AG09319 (cell line): ENCODE measurements around the gene ARTN.

ENCODE experiments used
- DNase-seq: peaks from one replicate; pipeline ENCODE4 v3.0.0-alpha.2; 2010; ENCODE audit warnings: low read depth; ENCODE audit errors: extremely low read depth
- TF ChIP-seq, protein P1 (sequence below): IDR thresholded peaks from 2 replicates; pipeline ENCODE4 v1.5.1; 2011; ENCODE audit warnings: low read depth, mild to moderate bottlenecking, inconsistent platforms, low read length, moderate library complexity

ARTN gene

DNA sequence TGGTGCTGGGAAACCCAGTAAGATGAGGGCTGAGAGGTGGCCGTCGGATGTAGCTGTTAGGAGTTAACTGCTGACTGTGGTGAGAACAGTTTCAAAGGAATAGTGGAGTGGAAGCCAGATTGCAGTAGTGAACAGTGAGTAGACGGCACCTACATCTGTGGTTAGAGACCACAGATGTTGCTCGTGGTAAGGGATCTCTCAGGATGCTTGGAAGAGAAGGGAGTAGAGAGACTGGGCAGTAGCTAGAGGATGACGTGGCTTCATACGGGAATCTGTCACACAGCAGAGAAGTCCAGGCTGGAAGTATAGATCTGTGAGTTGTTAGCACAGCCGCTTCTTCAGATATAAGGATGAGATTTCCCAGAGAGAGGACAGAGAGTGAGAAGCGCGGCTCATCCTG is 7.8 kb upstream of the ARTN start:
- TF ChIP-seq, protein P1, sequence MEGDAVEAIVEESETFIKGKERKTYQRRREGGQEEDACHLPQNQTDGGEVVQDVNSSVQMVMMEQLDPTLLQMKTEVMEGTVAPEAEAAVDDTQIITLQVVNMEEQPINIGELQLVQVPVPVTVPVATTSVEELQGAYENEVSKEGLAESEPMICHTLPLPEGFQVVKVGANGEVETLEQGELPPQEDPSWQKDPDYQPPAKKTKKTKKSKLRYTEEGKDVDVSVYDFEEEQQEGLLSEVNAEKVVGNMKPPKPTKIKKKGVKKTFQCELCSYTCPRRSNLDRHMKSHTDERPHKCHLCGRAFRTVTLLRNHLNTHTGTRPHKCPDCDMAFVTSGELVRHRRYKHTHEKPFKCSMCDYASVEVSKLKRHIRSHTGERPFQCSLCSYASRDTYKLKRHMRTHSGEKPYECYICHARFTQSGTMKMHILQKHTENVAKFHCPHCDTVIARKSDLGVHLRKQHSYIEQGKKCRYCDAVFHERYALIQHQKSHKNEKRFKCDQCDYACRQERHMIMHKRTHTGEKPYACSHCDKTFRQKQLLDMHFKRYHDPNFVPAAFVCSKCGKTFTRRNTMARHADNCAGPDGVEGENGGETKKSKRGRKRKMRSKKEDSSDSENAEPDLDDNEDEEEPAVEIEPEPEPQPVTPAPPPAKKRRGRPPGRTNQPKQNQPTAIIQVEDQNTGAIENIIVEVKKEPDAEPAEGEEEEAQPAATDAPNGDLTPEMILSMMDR = no peak
- DNase-seq = no peak

DNA sequence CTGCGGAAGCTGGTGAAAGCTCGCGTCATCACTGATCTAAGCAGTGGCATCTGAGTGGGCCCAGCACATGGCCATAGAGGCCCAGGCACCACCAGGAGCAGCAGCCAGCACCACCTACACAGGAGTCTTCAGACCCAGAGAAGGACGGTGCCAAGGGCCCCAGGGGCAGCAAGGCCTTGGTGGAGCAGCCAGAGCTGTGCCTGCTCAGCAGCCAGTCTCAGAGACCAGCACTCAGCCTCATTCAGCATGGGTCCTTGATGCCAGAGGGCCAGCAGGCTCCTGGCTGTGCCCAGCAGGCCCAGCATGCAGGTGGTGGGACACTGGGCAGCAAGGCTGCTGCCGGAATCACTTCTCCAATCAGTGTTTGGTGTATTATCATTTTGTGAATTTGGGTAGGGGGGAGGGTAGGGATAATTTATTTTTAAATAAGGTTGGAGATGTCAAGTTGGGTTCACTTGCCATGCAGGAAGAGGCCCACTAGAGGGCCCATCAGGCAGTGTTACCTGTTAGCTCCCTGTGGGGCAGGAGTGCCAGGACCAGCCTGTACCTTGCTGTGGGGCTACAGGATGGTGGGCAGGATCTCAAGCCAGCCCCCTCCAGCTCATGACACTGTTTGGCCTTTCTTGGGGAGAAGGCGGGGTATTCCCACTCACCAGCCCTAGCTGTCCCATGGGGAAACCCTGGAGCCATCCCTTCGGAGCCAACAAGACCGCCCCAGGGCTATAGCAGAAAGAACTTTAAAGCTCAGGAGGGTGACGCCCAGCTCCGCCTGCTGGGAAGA is 3.2 kb upstream of the ARTN start:
- DNase-seq = no peak
- TF ChIP-seq, protein P1 = peak; percentile 16

DNA sequence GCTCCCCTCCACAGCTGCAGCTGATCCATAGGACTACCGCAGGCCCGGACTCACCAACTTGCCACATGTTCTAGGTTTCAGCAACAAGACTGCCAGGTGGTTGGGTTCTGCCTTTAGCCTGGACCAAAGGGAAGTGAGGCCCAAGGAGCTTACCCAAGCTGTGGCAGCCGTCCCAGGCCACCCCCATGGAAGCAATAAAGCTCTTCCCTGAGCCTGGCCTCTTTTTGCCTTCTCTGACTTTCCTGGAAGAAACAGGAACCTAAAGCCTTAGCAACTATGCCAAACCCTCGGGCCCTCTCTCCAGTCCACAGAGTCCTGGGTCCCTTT is 2.7 kb upstream of the ARTN start:
- TF ChIP-seq, protein P1 = no peak
- no peak for DNase-seq

DNA sequence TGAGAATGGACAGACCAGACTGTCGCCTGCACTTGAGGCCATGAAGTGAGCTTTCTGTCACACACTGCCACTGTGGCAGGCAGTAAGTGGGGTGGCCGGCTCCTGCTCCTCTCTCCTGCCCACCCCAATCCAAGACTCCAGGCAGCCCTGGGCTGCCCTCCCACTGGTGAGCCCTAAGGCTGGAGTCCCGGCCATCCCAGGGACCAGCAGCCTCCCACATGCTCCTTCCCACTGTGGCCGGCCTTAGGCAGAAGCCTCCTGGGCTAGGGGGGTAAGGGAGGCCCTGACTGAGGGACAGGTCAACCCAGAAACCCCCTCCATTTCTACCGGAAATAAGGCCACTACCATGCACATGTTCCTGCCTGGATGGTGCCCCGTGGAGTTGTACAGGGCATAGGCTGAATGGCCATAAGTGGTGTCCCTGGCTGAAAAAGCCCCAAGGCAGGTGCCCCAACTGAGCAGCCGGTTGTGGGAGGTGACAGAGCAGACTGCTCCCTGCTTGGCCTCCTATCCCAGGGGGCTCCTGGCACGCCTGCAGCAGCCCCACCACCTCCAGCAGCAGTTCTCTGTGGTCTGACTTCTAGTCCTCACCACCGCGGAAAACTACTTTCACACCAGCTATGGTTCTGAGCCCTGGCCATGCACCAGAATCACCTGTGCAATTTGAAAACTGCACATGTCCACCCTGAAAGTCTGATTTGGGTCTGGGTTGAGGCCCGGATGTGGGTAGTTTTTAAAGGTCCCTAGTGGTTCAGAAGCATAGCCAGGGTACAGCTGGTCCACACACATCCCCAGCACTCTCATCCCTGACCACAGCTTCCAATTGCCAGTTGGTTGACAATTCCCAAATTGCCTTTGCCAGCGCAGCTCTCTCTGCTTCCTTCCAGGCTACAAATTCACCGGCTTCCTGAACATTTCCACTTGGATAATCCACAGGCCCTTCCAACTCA is 1.6 kb upstream of the ARTN start:
- TF ChIP-seq, protein P1 = no peak
- no peak for DNase-seq

DNA sequence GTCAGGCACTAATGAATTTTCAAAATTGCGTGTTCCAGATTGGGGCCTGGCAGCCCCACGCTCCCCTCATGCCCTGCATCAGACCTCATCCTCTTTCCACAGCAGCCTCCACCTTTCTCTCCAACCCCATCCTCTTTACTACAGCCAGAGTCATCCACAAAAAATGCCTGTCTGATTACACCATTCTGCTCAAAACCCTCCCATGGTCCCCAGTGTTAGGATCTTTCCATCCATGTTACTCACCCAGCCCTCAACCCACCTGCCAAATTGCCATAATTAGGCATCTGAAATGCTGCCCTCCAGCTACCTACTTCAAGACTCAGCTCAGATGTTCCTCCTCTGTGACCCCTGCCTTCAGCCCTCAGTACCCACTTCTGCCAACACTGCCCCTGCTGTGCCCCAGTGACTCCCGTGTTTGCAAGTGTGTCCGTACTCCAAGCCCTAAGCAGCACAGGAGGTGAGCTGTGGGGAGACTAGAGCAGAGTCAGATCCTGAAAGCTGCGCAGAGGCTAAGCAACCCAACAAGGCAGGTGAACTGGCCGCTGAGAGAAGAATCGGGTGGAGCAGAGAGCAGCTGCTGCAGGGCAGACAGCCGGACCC is 715 bp upstream of the ARTN start:
- no peak for DNase-seq
- TF ChIP-seq, protein P1 = no peak

DNA sequence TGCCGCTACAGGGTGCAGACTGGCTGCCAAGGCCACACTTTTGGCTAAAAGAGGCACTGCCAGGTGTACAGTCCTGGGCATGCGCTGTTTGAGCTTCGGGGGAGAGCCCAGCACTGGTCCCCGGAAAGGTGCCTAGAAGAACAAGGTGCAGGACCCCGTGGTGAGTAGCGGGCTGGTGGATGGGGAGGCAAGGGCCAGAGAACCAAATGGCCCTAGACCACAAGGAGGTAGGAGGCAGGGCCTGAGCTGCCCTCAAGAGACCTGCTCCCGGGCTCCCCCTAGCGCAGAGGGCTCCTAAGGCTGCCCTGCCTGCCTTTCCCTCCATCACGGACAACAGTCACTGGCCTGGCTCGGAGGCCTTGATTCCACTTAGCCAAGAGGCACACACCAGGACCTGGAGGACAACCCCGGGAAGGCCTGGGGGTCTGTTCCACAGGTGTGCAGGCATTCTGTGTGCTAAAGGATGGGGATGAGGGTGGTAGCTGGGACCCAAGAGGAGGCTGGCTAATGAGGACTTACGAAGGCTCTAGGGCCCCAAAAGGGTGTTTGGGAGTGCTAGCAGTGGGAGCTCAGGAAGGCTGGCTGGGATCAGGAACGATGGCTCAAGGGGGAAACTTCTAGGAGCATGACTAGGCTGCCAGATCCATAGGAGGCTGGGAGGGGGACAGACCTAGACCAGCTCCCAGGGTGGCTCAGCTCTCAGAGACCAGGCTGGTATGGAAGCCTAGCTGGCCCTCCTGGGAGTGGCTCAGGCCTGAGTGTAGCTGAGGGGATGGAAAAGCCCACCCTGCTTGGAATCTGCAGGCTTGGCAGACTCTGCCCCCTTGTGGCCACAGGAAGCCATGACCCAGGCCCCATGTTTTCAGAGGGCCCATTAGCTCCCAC is 742 bp downstream of the ARTN start:
- TF ChIP-seq, protein P1 = peak; percentile 91
- DNase-seq = no peak
